Measurements from ENCODE around the gene ACBD6. TPM values are rescaled to one million over a fixed set of nuclear protein-coding genes. Genes with fewer than 3 reads are reported as not detected.

ACBD6 gene
- total RNA-seq, 1 donor from 2014 or later = 17.8 TPM

GRCh38 chr1:180244840-180245239, 257.5 kb downstream of the ACBD6 start:
- ATAC-seq = no peak
- intact Hi-C loops (cut with DNase I) = no loop called here
- DNase-seq (ENCODE audit: missing footprints) = no peak

GRCh38 chr1:180243517-180244221, 258.7 kb downstream of the ACBD6 start:
- ATAC-seq (no peak), DNase-seq (ENCODE audit: missing footprints) (no peak)
- intact Hi-C loops (cut with DNase I) = no loop called here

GRCh38 chr1:180241716-180242544, 260.4 kb downstream of the ACBD6 start:
- intact Hi-C loops (cut with DNase I) = no loop called here
- no peak for DNase-seq (ENCODE audit: missing footprints)
- ATAC-seq = no peak

GRCh38 chr1:180239145-180240096, 263.0 kb downstream of the ACBD6 start:
- intact Hi-C loops (cut with DNase I) = no loop called here
- DNase-seq (ENCODE audit: missing footprints) = no peak
- no peak for ATAC-seq

- ATAC-seq (no peak), DNase-seq (ENCODE audit: missing footprints) (no peak)
- intact Hi-C loops (cut with DNase I) = no loop called here
These were observed 263.7 kb downstream of the ACBD6 start for GRCh38 chr1:180238675-180239074.

Small RNA genes lying within 50 kb of the gene (microRNA-seq; reads per million reads assigned to microRNA genes)
- not detected for gene MIR3121

Other genes with a start within 250 kb of the ACBD6 start
- 2.0 TPM for gene OVAAL, start 56.4 kb upstream of the ACBD6 start, total RNA-seq
- 35.8 TPM for gene XPR1, start 129.4 kb upstream of the ACBD6 start, total RNA-seq

Measured in Right ventricle myocardium inferior (tissue), 1 donor.